Neural cell (in vitro differentiated cells): Measurements from ENCODE around the gene IGF2BP2. TPM values are rescaled to one million over a fixed set of nuclear protein-coding genes. Genes with fewer than 3 reads are reported as not detected.

Experiments used
- H2AFZ ChIP-seq: fragments of 200-600, 300-800 bp; sonication (generic), shearing (Covaris generic); 2 replicates; pipeline ENCODE4 v1.6.0; 2014; ENCODE audit warnings: low read depth, mild to moderate bottlenecking, antibody characterized with exemption, low read length, moderate library complexity
- H3F3A ChIP-seq: fragments of 200-600 bp; shearing (Covaris generic); 2 replicates; pipeline ENCODE4 v1.6.1; 2016; ENCODE audit warnings: mild to moderate bottlenecking, moderate library complexity, mixed read lengths, antibody characterized with exemption, low read length; ENCODE audit not compliant: insufficient read depth, poor library complexity, severe bottlenecking
- H3K27ac ChIP-seq: fragments of 200-600, 300-800 bp; sonication (generic), shearing (Covaris generic); 2 replicates; pipeline ENCODE4 v1.5.1; 2014; ENCODE audit warnings: mild to moderate bottlenecking, low read length, moderate library complexity
- H3K27me3 ChIP-seq: fragments of 300-800, 200-600 bp; sonication (generic), shearing (Covaris generic); 2 replicates; pipeline ENCODE4 v1.6.0; 2014; ENCODE audit warnings: mild to moderate bottlenecking, low read depth, low read length, moderate library complexity; ENCODE audit not compliant: insufficient read depth
- H3K36me3 ChIP-seq: fragments of 300-800, 200-600 bp; sonication (generic), shearing (Covaris generic); 2 replicates; pipeline ENCODE4 v1.5.1; 2014; ENCODE audit warnings: mild to moderate bottlenecking, antibody characterized with exemption, low read length, moderate library complexity; ENCODE audit not compliant: insufficient read depth
- H3K4me2 ChIP-seq: fragments of 300-800, 200-600 bp; sonication (generic), shearing (Covaris generic); 2 replicates; pipeline ENCODE4 v1.6.0; 2014; ENCODE audit warnings: mild to moderate bottlenecking, low read length
- H3K4me3 ChIP-seq: fragments of 300-800, 200-600 bp; sonication (generic), shearing (Covaris generic); 2 replicates; pipeline ENCODE4 v1.5.1; 2014; ENCODE audit warnings: mild to moderate bottlenecking, low read length, moderate library complexity
- H3K79me2 ChIP-seq: fragments of 200-600 bp; shearing (Covaris generic); replicated peaks from 2 replicates; pipeline ENCODE4 v1.6.0; 2014; ENCODE audit warnings: mild to moderate bottlenecking, low read length, moderate library complexity; ENCODE audit not compliant: insufficient read depth
- H3K9ac ChIP-seq: fragments of 300-800, 200-600 bp; sonication (generic), shearing (Covaris generic); 2 replicates; pipeline ENCODE4 v1.6.1; 2016; ENCODE audit warnings: mild to moderate bottlenecking, low read length, mixed read lengths
- H3K9me2 ChIP-seq: fragments of 200-600 bp; shearing (Covaris generic); 2 replicates; pipeline ENCODE4 v1.6.1; 2016; ENCODE audit warnings: mild to moderate bottlenecking, low read length, mixed read lengths; ENCODE audit not compliant: insufficient read depth
- H3K9me3 ChIP-seq: fragments of 200-600, 300-800 bp; sonication (generic), shearing (Covaris generic); 2 replicates; pipeline ENCODE4 v1.6.1; 2016; ENCODE audit warnings: mild to moderate bottlenecking, mixed run types, low read length, moderate library complexity, mixed read lengths
- H4K20me1 ChIP-seq: fragments of 200-600 bp; shearing (Covaris generic); 2 replicates; pipeline ENCODE4 v1.6.1; 2016; ENCODE audit warnings: mild to moderate bottlenecking, mixed run types; ENCODE audit not compliant: insufficient read depth
- CTCF ChIP-seq: fragments of 450-650 bp; IDR thresholded peaks from 2 replicates; pipeline ENCODE4 v1.5.1; 2014; ENCODE audit warnings: antibody characterized with exemption, mild to moderate bottlenecking, moderate library complexity; ENCODE audit not compliant: poor library complexity, severe bottlenecking
- EP300 ChIP-seq: fragments of 450-650 bp; conservative IDR thresholded peaks from 2 replicates; pipeline ENCODE4 v1.6.1; 2014; ENCODE audit warnings: antibody characterized with exemption, mild to moderate bottlenecking, moderate library complexity; ENCODE audit not compliant: poor library complexity, severe bottlenecking
- EZH2 ChIP-seq: fragments of 200-600, 300-800 bp; shearing (Covaris generic), sonication (generic); IDR thresholded peaks from 2 replicates; pipeline ENCODE4 v1.6.1; 2014; ENCODE audit warnings: antibody characterized with exemption, low read length, borderline replicate concordance, mild to moderate bottlenecking; ENCODE audit not compliant: insufficient read depth, poor library complexity, severe bottlenecking
- MXI1 ChIP-seq: fragments of 450-650 bp; conservative IDR thresholded peaks from 2 replicates; pipeline ENCODE4 v1.6.1; 2014; ENCODE audit warnings: antibody characterized with exemption, mild to moderate bottlenecking; ENCODE audit not compliant: poor library complexity, severe bottlenecking
- POLR2AphosphoS5 ChIP-seq: IDR thresholded peaks from 2 replicates; pipeline ENCODE4 v1.6.1; 2012
- RAD21 ChIP-seq: fragments of 450-650 bp; conservative IDR thresholded peaks from 2 replicates; pipeline ENCODE4 v1.6.1; 2014; ENCODE audit warnings: antibody characterized with exemption, mild to moderate bottlenecking, moderate library complexity
- REST ChIP-seq: IDR thresholded peaks from 2 replicates; pipeline ENCODE4 v1.6.1; 2012; ENCODE audit warnings: borderline replicate concordance
- SMC3 ChIP-seq: fragments of 450-650 bp; conservative IDR thresholded peaks from 2 replicates; pipeline ENCODE4 v1.6.1; 2014; ENCODE audit warnings: antibody characterized with exemption, mild to moderate bottlenecking, moderate library complexity; ENCODE audit not compliant: poor library complexity
- TAF1 ChIP-seq: IDR thresholded peaks from 2 replicates; pipeline ENCODE4 v1.6.1; 2012; ENCODE audit warnings: low read depth
- polyA plus RNA-seq: library from polyadenylated mRNA; depleted of rRNA; stranded (reverse); fragments of >200 nt; gene quantifications from 2 replicates; pipeline ENCODE4 v1.2.3, GENCODE V29; 2014

IGF2BP2 gene
- polyA plus RNA-seq, 1 donor from 2014 or later = 46.6 TPM

DNA sequence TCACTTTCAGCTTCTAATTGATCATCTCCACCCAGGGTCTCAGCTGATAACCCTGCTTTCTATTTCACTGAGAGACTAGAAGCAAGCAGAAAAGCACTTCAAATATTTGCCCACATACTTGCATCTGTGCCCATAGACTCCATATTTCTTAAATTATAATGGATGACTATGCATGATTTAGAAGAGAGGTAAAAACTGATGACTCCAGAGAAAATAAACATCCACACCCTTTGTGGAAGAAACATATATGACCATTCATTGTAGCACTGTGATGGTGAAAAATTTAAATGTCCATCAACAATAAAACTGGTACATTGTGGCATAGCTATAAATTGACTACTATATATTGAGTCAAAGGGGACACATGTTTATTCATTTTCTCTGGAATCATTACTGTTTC is 7.1 kb upstream of the IGF2BP2 start:
- Histone ChIP-seq H3K4me3 (no peak overlapping the region), H3K9ac (no peak overlapping the region)
- TF ChIP-seq TAF1 (no peak), SMC3 (no peak), EZH2 (no peak), CTCF (no peak), POLR2AphosphoS5 (no peak), MXI1 (no peak), REST (no peak), EP300 (no peak)

GRCh38 chr3:185831195-185831594 is 6.4 kb upstream of the IGF2BP2 start:
- no peaks in the 10 kb centered on the region for H3K27me3 ChIP-seq
- no peak overlapping the region for H3K9ac ChIP-seq
- peaks cover 19% of the 10 kb centered on the region for H3K79me2 ChIP-seq
- no peak overlapping the region for H3K4me3 ChIP-seq
- no peak for TF ChIP-seq POLR2AphosphoS5
- no peak for TF ChIP-seq EZH2
- no peak for TF ChIP-seq MXI1
- TF ChIP-seq CTCF = no peak
- no peak for TF ChIP-seq REST
- no peak for TF ChIP-seq RAD21
- TF ChIP-seq EP300 = no peak
- TF ChIP-seq TAF1 = no peak
- TF ChIP-seq SMC3 = no peak
- no peaks in the 10 kb centered on the region for H3K36me3 ChIP-seq
- no peak overlapping the region for H3K4me2 ChIP-seq
- no peaks in the 10 kb centered on the region for H3K9me3 ChIP-seq
- no peak overlapping the region for H3K27ac ChIP-seq
- no peaks in the 10 kb centered on the region for H3K9me2 ChIP-seq
- no peaks in the 10 kb centered on the region for H4K20me1 ChIP-seq
- no peak overlapping the region for H2AFZ ChIP-seq
- no peaks in the 10 kb centered on the region for H3F3A ChIP-seq

More for the DNA sequence above, 7.1 kb upstream of the IGF2BP2 start:
- H2AFZ ChIP-seq = no peak overlapping the region
- H3K4me2 ChIP-seq = no peak overlapping the region
- peaks cover 15% of the 10 kb centered on the region for H3K79me2 ChIP-seq
- H3K9me3 ChIP-seq = no peaks in the 10 kb centered on the region
- no peaks in the 10 kb centered on the region for H3K27me3 ChIP-seq
- no peaks in the 10 kb centered on the region for H3K9me2 ChIP-seq
- H3K27ac ChIP-seq = no peak overlapping the region
- H4K20me1 ChIP-seq = no peaks in the 10 kb centered on the region
- H3F3A ChIP-seq = no peaks in the 10 kb centered on the region
- no peaks in the 10 kb centered on the region for H3K36me3 ChIP-seq
